Neural cell (in vitro differentiated cells): ENCODE results near the gene EP400. TPM values are rescaled to one million over a fixed set of nuclear protein-coding genes. Genes with fewer than 3 reads are reported as not detected.

Experiments
- H2AFZ ChIP-seq: fragments of 200-600, 300-800 bp; sonication (generic), shearing (Covaris generic); 2 replicates; pipeline ENCODE4 v1.6.0; 2014; ENCODE audit warnings: low read depth, mild to moderate bottlenecking, antibody characterized with exemption, low read length, moderate library complexity
- H3F3A ChIP-seq: fragments of 200-600 bp; shearing (Covaris generic); 2 replicates; pipeline ENCODE4 v1.6.1; 2016; ENCODE audit warnings: mild to moderate bottlenecking, moderate library complexity, mixed read lengths, antibody characterized with exemption, low read length; ENCODE audit not compliant: insufficient read depth, poor library complexity, severe bottlenecking
- H3K27ac ChIP-seq: fragments of 200-600, 300-800 bp; sonication (generic), shearing (Covaris generic); 2 replicates; pipeline ENCODE4 v1.5.1; 2014; ENCODE audit warnings: mild to moderate bottlenecking, low read length, moderate library complexity
- H3K27me3 ChIP-seq: fragments of 300-800, 200-600 bp; sonication (generic), shearing (Covaris generic); 2 replicates; pipeline ENCODE4 v1.6.0; 2014; ENCODE audit warnings: mild to moderate bottlenecking, low read depth, low read length, moderate library complexity; ENCODE audit not compliant: insufficient read depth
- H3K36me3 ChIP-seq: fragments of 300-800, 200-600 bp; sonication (generic), shearing (Covaris generic); 2 replicates; pipeline ENCODE4 v1.5.1; 2014; ENCODE audit warnings: mild to moderate bottlenecking, antibody characterized with exemption, low read length, moderate library complexity; ENCODE audit not compliant: insufficient read depth
- H3K4me2 ChIP-seq: fragments of 300-800, 200-600 bp; sonication (generic), shearing (Covaris generic); 2 replicates; pipeline ENCODE4 v1.6.0; 2014; ENCODE audit warnings: mild to moderate bottlenecking, low read length
- H3K4me3 ChIP-seq: fragments of 300-800, 200-600 bp; sonication (generic), shearing (Covaris generic); 2 replicates; pipeline ENCODE4 v1.5.1; 2014; ENCODE audit warnings: mild to moderate bottlenecking, low read length, moderate library complexity
- H3K79me2 ChIP-seq: fragments of 200-600 bp; shearing (Covaris generic); replicated peaks from 2 replicates; pipeline ENCODE4 v1.6.0; 2014; ENCODE audit warnings: mild to moderate bottlenecking, low read length, moderate library complexity; ENCODE audit not compliant: insufficient read depth
- H3K9ac ChIP-seq: fragments of 300-800, 200-600 bp; sonication (generic), shearing (Covaris generic); 2 replicates; pipeline ENCODE4 v1.6.1; 2016; ENCODE audit warnings: mild to moderate bottlenecking, low read length, mixed read lengths
- H3K9me2 ChIP-seq: fragments of 200-600 bp; shearing (Covaris generic); 2 replicates; pipeline ENCODE4 v1.6.1; 2016; ENCODE audit warnings: mild to moderate bottlenecking, low read length, mixed read lengths; ENCODE audit not compliant: insufficient read depth
- H3K9me3 ChIP-seq: fragments of 200-600, 300-800 bp; sonication (generic), shearing (Covaris generic); 2 replicates; pipeline ENCODE4 v1.6.1; 2016; ENCODE audit warnings: mild to moderate bottlenecking, mixed run types, low read length, moderate library complexity, mixed read lengths
- H4K20me1 ChIP-seq: fragments of 200-600 bp; shearing (Covaris generic); 2 replicates; pipeline ENCODE4 v1.6.1; 2016; ENCODE audit warnings: mild to moderate bottlenecking, mixed run types; ENCODE audit not compliant: insufficient read depth
- CTCF ChIP-seq: fragments of 450-650 bp; IDR thresholded peaks from 2 replicates; pipeline ENCODE4 v1.5.1; 2014; ENCODE audit warnings: antibody characterized with exemption, mild to moderate bottlenecking, moderate library complexity; ENCODE audit not compliant: poor library complexity, severe bottlenecking
- EP300 ChIP-seq: fragments of 450-650 bp; conservative IDR thresholded peaks from 2 replicates; pipeline ENCODE4 v1.6.1; 2014; ENCODE audit warnings: antibody characterized with exemption, mild to moderate bottlenecking, moderate library complexity; ENCODE audit not compliant: poor library complexity, severe bottlenecking
- EZH2 ChIP-seq: fragments of 200-600, 300-800 bp; shearing (Covaris generic), sonication (generic); IDR thresholded peaks from 2 replicates; pipeline ENCODE4 v1.6.1; 2014; ENCODE audit warnings: antibody characterized with exemption, low read length, borderline replicate concordance, mild to moderate bottlenecking; ENCODE audit not compliant: insufficient read depth, poor library complexity, severe bottlenecking
- MXI1 ChIP-seq: fragments of 450-650 bp; conservative IDR thresholded peaks from 2 replicates; pipeline ENCODE4 v1.6.1; 2014; ENCODE audit warnings: antibody characterized with exemption, mild to moderate bottlenecking; ENCODE audit not compliant: poor library complexity, severe bottlenecking
- POLR2AphosphoS5 ChIP-seq: IDR thresholded peaks from 2 replicates; pipeline ENCODE4 v1.6.1; 2012
- RAD21 ChIP-seq: fragments of 450-650 bp; conservative IDR thresholded peaks from 2 replicates; pipeline ENCODE4 v1.6.1; 2014; ENCODE audit warnings: antibody characterized with exemption, mild to moderate bottlenecking, moderate library complexity
- REST ChIP-seq: IDR thresholded peaks from 2 replicates; pipeline ENCODE4 v1.6.1; 2012; ENCODE audit warnings: borderline replicate concordance
- SMC3 ChIP-seq: fragments of 450-650 bp; conservative IDR thresholded peaks from 2 replicates; pipeline ENCODE4 v1.6.1; 2014; ENCODE audit warnings: antibody characterized with exemption, mild to moderate bottlenecking, moderate library complexity; ENCODE audit not compliant: poor library complexity
- TAF1 ChIP-seq: IDR thresholded peaks from 2 replicates; pipeline ENCODE4 v1.6.1; 2012; ENCODE audit warnings: low read depth
- polyA plus RNA-seq: library from polyadenylated mRNA; depleted of rRNA; stranded (reverse); fragments of >200 nt; gene quantifications from 2 replicates; pipeline ENCODE4 v1.2.3, GENCODE V29; 2014

The EP400 gene
- polyA plus RNA-seq, 1 donor from 2014 or later: 19.4 TPM

- H3K4me2 ChIP-seq: no peak overlapping the region
- no peaks in the 10 kb centered on the region for H4K20me1 ChIP-seq
- TF ChIP-seq MXI1: no peak
- TF ChIP-seq SMC3: no peak
- TF ChIP-seq EZH2: no peak
- no peak for TF ChIP-seq REST
- TF ChIP-seq POLR2AphosphoS5: no peak
- TF ChIP-seq TAF1: no peak
- TF ChIP-seq EP300: no peak
- no peak for TF ChIP-seq RAD21
- TF ChIP-seq CTCF: no peak
- no peaks in the 10 kb centered on the region for H3K79me2 ChIP-seq
- no peaks in the 10 kb centered on the region for H3K9me3 ChIP-seq
- no peak overlapping the region for H3K4me3 ChIP-seq
- no peak overlapping the region for H3K27ac ChIP-seq
- H2AFZ ChIP-seq: no peak overlapping the region
- H3K36me3 ChIP-seq: peaks cover 14% of the 10 kb centered on the region
- no peaks in the 10 kb centered on the region for H3F3A ChIP-seq
- H3K9me2 ChIP-seq: no peaks in the 10 kb centered on the region
- H3K9ac ChIP-seq: no peak overlapping the region
- no peaks in the 10 kb centered on the region for H3K27me3 ChIP-seq
Observed at GRCh38 chr12:132052196-132052932, 102.6 kb downstream of the EP400 start.

GRCh38 chr12:132053338-132054330 is 103.9 kb downstream of the EP400 start:
- no peaks in the 10 kb centered on the region for H3F3A ChIP-seq
- peaks cover 20% of the 10 kb centered on the region for H3K36me3 ChIP-seq
- no peaks in the 10 kb centered on the region for H4K20me1 ChIP-seq
- H3K4me2 ChIP-seq: no peak overlapping the region
- no peak overlapping the region for H2AFZ ChIP-seq
- H3K27me3 ChIP-seq: no peaks in the 10 kb centered on the region
- H3K9me2 ChIP-seq: no peaks in the 10 kb centered on the region
- TF ChIP-seq EP300 (no peak), EZH2 (no peak), TAF1 (no peak), MXI1 (no peak), RAD21 (no peak), POLR2AphosphoS5 (no peak), SMC3 (no peak), CTCF (no peak), REST (no peak)
- no peak overlapping the region for H3K9ac ChIP-seq
- H3K27ac ChIP-seq: no peak overlapping the region
- H3K4me3 ChIP-seq: no peak overlapping the region
- no peaks in the 10 kb centered on the region for H3K9me3 ChIP-seq
- H3K79me2 ChIP-seq: no peaks in the 10 kb centered on the region
